Common myeloid progenitor, CD34-positive (primary cell): ENCODE measurements around the gene GFER.
A peak's percentile ranks its signal among the peaks of the same experiment; 100 is the strongest.
"Not testable (repeated sequence)": the region's sequence is repeated elsewhere in the genome, so short reads cannot be mapped to it uniquely, and the experiment has no call there.

Experiments
- CTCF ChIA-PET: fragments of 350-600 bp; sonication (Branson Sonifier 250); formaldehyde crosslinking; loops from one replicate; lab custom pipeline; 2021; ENCODE audit warnings: antibody characterized with exemption; lab: Charles Lee
- POLR2A ChIA-PET: fragments of 350-600 bp; sonication (Branson Sonifier 250); formaldehyde crosslinking; loops from one replicate; lab custom pipeline; 2021; ENCODE audit warnings: antibody characterized with exemption; lab: Charles Lee
- DNase-seq, 3 donors: peaks; one replicate each; pipeline versions ENCODE4 v3.0.0 to v3.0.0-alpha.2; 2013
- H3K27ac ChIP-seq, 2 experiments: 1 replicate in 1 of 2; 2 replicates in 1 of 2; pipeline ENCODE4 v1.7.0; 2013; ENCODE audit warnings: inconsistent platforms in 2 of 2, low read length in 2 of 2, mild to moderate bottlenecking in 2 of 2, low read depth in 1 of 2, moderate library complexity in 1 of 2; ENCODE audit not compliant: severe bottlenecking in 2 of 2, insufficient read depth in 1 of 2, poor library complexity in 1 of 2
- H3K27me3 ChIP-seq, 5 experiments: replicated peaks in 2 of 5; 1 replicate in 3 of 5; 2 replicates in 2 of 5; pipeline versions ENCODE4 v1.6.1 to v1.7.0; 2013; ENCODE audit warnings: low read length in 4 of 5, mild to moderate bottlenecking in 2 of 5, moderate library complexity in 2 of 5, inconsistent platforms in 1 of 5; ENCODE audit not compliant: insufficient read depth in 5 of 5, control insufficient read depth in 4 of 5
- H3K36me3 ChIP-seq, 4 experiments: 1 replicate in 2 of 4; 2 replicates in 2 of 4; pipeline versions ENCODE4 v1.6.1 to v1.7.0; 2013; ENCODE audit warnings: low read length in 3 of 4, control low read depth in 1 of 4, mild to moderate bottlenecking in 1 of 4; ENCODE audit not compliant: control insufficient read depth in 4 of 4, insufficient read depth in 4 of 4
- H3K4me1 ChIP-seq, 4 experiments: 1 replicate in 3 of 4; 2 replicates in 1 of 4; pipeline versions ENCODE4 v1.6.1 to v1.7.1; 2013; ENCODE audit warnings: low read length in 3 of 4, mild to moderate bottlenecking in 3 of 4, control low read depth in 1 of 4, inconsistent platforms in 1 of 4, moderate library complexity in 1 of 4; ENCODE audit not compliant: control insufficient read depth in 4 of 4, insufficient read depth in 4 of 4; ENCODE audit errors: control extremely low read depth in 1 of 4
- H3K4me3 ChIP-seq, 7 experiments: 1 replicate in 4 of 7; 2 replicates in 3 of 7; pipeline versions ENCODE4 v1.5.1 to v1.7.0; 2013; ENCODE audit warnings: mild to moderate bottlenecking in 7 of 7, low read length in 6 of 7, moderate library complexity in 6 of 7, inconsistent platforms in 2 of 7, low read depth in 2 of 7, control low read depth in 1 of 7; ENCODE audit not compliant: insufficient read depth in 4 of 7, control insufficient read depth in 1 of 7; ENCODE audit errors: extremely low read depth in 1 of 7
- H3K9me3 ChIP-seq, 5 experiments: 1 replicate in 4 of 5; 2 replicates in 1 of 5; pipeline versions ENCODE4 v1.6.1 to v1.7.1; 2013; ENCODE audit warnings: low read length in 4 of 5, mild to moderate bottlenecking in 2 of 5, inconsistent platforms in 1 of 5, low read depth in 1 of 5, moderate library complexity in 1 of 5; ENCODE audit not compliant: control insufficient read depth in 4 of 5, insufficient read depth in 2 of 5; ENCODE audit errors: control extremely low read depth in 1 of 5
- WGBS: methylation state at CpG from one replicate; pipeline ENCODE4 v1.1.5; 2013; ENCODE audit not compliant: insufficient coverage; 5-methylcytosine and 5-hydroxymethylcytosine counted together

GFER gene

DNA sequence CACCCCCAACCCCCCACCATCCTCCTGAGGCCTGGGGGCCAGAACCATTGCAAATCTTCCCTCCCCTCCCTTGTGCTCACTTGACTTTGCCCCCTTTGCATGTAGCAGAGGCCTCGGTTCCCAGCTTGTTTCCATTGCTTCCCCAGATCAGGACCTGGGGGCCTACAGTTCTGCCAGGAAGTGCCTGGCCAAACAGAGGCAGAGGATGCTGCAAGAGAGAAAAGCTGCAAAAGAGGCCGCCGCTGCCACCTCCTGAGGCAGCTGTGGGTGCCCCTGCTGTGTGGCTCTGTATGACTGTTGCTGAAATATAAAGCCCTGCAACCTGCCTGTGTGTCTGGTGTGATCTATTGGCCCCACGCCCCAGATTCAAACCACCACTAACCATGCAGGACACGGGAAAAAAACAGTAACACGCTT is 22.3 kb upstream of the GFER start:
- ChIA-PET CTCF (interaction anchor here (0.7 kb wide), 1 partner anchor 548 kb away, joined by 3 read pairs; no protein-coding TSS in a partner anchor), POLR2A (no interaction called here)
- peaks cover 0 to 55% (median 48%) of the 10 kb centered on the region in 4 experiments for H3K4me1 ChIP-seq
- no peaks in the 10 kb centered on the region for H3K9me3 ChIP-seq
- DNase-seq, result no peak
- peaks cover 0 to 7% (median 0%) of the 10 kb centered on the region in 5 experiments for H3K27me3 ChIP-seq
- no peak overlapping the region for H3K4me3 ChIP-seq
- no peak overlapping the region for H3K27ac ChIP-seq
- 92% methylated on average over 2 of the region's 6 CpGs for WGBS
- peaks cover 0 to 33% (median 23%) of the 10 kb centered on the region in 4 experiments for H3K36me3 ChIP-seq

DNA sequence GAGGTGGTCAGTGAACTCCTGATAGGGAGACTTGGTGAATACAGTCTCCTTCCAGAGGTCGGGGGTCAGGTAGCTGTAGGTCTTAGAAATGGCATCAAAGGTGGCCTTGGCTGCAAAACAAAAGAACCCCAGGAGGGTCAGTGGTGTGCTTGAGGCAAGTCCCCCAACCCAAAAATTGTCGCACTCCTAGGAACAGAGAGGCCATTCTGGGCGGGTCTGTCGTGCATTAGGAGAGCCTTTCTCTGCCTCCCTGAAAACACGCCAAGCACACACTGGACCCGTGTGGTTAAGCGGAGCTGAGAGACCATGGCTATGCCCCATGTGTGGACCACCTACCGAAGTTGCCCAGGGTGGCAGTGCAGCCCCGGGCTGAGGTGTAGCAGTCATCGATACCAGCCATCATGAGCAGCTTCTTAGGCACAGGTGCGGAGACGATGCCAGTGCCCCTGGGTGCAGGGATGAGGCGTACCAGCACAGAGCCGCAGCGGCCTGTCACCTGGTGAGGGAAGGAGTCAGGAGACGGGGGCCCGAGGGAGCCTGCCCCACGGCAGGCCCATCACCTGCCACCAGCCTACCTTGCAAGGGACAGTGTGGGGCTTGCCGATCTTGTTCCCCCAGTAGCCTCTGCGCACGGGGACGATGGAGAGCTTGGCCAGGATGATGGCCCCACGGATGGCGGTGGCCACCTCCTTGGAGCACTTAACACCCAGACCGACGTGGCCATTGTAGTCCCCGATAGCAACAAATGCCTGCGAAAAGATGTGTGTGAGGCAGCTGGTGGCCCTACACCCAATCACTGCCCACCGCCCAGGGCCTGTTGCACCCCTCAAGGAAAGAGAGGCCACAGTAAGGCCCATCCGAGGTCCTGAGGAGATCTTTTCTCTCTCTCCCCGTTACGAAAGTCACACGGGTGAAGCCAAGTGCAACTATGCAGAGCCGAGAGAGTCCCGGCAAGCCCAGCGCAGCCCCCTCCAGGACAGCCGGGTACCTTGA is 21.5 kb upstream of the GFER start:
- CTCF ChIA-PET, result interaction anchor here (0.7 to 1.2 kb wide), 2 partner anchors 16 to 547 kb away, joined by 3 read pairs; no protein-coding TSS in a partner anchor
- POLR2A ChIA-PET, H3K27me3 ChIP-seq, H3K9me3 ChIP-seq, DNase-seq: not testable (repeated sequence)
- 95% methylated on average over 17 of the region's 37 CpGs for WGBS
- Histone ChIP-seq H3K27ac (peak overlapping the region in 1 of 2 experiments; percentile 98), H3K4me1 (peaks cover 0 to 55% (median 48%) of the 10 kb centered on the region in 4 experiments), H3K36me3 (peaks cover 0 to 33% (median 23%) of the 10 kb centered on the region in 4 experiments), H3K4me3 (peak overlapping the region in 2 of 7 experiments; percentile 87 to 89)

GRCh38 chr16:1963806-1964505 is 20.0 kb upstream of the GFER start:
- Histone ChIP-seq H3K4me1 (peaks cover 0 to 52% (median 47%) of the 10 kb centered on the region in 4 experiments), H3K4me3 (peak overlapping the region; percentile 60 to 96 (median 89)), H3K36me3 (peaks cover 0 to 33% (median 23%) of the 10 kb centered on the region in 4 experiments), H3K27me3 (no peaks in the 10 kb centered on the region), H3K27ac (peak overlapping the region; percentile 95 to 98), H3K9me3 (no peaks in the 10 kb centered on the region)
- CTCF ChIA-PET, result interaction anchor here (0.6 to 1.2 kb wide), 4 partner anchors 9 to 280 kb away, joined by 3 read pairs; partner anchors contain the start of gene RPL3L
- POLR2A ChIA-PET, result interaction anchor here (0.5 to 2.3 kb wide), 13 partner anchors 12 to 286 kb away, joined by 3 to 11 read pairs (median 4); partner anchors contain the start of genes GFER, JPT2, MAPK8IP3 and MSRB1
- peak in 2 of 3 donors; percentile 48 to 56 for DNase-seq
- 19% methylated on average over 27 of the region's 44 CpGs for WGBS

GRCh38 chr16:1964506-1965395 is 19.2 kb upstream of the GFER start, which contains the start of gene RPS2:
Gene RPS2 (minus strand): TSS chr16:1964826. CDS start chr16:1964625, 201 bp downstream.
- Histone ChIP-seq H3K4me1 (peaks cover 0 to 47% (median 41%) of the 10 kb centered on the region in 4 experiments), H3K9me3 (no peaks in the 10 kb centered on the region), H3K36me3 (peaks cover 0 to 33% (median 23%) of the 10 kb centered on the region in 4 experiments), H3K4me3 (peak within 1 kb of the TSS; percentile 62 to 96 (median 89)), H3K27me3 (no peaks in the 10 kb centered on the region), H3K27ac (peak within 1 kb of the TSS; percentile 95 to 98)
- ChIA-PET POLR2A (interaction anchor here (0.5 to 2.3 kb wide), 22 partner anchors 8 to 811 kb away, joined by 3 to 11 read pairs (median 4); partner anchors contain the start of genes FAHD1, GFER, HAGH and JPT2), CTCF (interaction anchor here (0.8 to 0.9 kb wide), 2 partner anchors 10 to 24 kb away, joined by 3 read pairs; partner anchors contain the start of gene RPL3L)
- peak; percentile 98 to 99 (median 99) for DNase-seq
- 0% methylated on average over 86 of the region's 97 CpGs for WGBS

- CTCF ChIA-PET, result interaction anchor here (1.0 to 1.1 kb wide), 3 partner anchors 9 to 78 kb away, joined by 3 read pairs; no protein-coding TSS in a partner anchor
- peak overlapping the region; percentile 62 to 96 (median 89) for H3K4me3 ChIP-seq
- no peak for DNase-seq
- peaks cover 0 to 41% (median 34%) of the 10 kb centered on the region in 4 experiments for H3K4me1 ChIP-seq
- 27% methylated on average over 22 of the region's 24 CpGs for WGBS
- no peaks in the 10 kb centered on the region for H3K9me3 ChIP-seq
- POLR2A ChIA-PET, result interaction anchor here (0.6 to 2.3 kb wide), 12 partner anchors 9 to 239 kb away, joined by 3 to 11 read pairs (median 4); partner anchors contain the start of genes GFER, MSRB1 and ZNF598
- no peaks in the 10 kb centered on the region for H3K27me3 ChIP-seq
- H3K36me3 ChIP-seq, result peaks cover 0 to 33% (median 23%) of the 10 kb centered on the region in 4 experiments
- H3K27ac ChIP-seq, result peak overlapping the region; percentile 95 to 98
These were observed 18.5 kb upstream of the GFER start for GRCh38 chr16:1965396-1966001.
